ENCODE data around the gene SFXN5. TPM values are rescaled to one million over a fixed set of nuclear protein-coding genes. Genes with fewer than 3 reads are reported as not detected.

The SFXN5 gene
- total RNA-seq, 1 experiment from 2014 or later: 27.8 TPM

DNA sequence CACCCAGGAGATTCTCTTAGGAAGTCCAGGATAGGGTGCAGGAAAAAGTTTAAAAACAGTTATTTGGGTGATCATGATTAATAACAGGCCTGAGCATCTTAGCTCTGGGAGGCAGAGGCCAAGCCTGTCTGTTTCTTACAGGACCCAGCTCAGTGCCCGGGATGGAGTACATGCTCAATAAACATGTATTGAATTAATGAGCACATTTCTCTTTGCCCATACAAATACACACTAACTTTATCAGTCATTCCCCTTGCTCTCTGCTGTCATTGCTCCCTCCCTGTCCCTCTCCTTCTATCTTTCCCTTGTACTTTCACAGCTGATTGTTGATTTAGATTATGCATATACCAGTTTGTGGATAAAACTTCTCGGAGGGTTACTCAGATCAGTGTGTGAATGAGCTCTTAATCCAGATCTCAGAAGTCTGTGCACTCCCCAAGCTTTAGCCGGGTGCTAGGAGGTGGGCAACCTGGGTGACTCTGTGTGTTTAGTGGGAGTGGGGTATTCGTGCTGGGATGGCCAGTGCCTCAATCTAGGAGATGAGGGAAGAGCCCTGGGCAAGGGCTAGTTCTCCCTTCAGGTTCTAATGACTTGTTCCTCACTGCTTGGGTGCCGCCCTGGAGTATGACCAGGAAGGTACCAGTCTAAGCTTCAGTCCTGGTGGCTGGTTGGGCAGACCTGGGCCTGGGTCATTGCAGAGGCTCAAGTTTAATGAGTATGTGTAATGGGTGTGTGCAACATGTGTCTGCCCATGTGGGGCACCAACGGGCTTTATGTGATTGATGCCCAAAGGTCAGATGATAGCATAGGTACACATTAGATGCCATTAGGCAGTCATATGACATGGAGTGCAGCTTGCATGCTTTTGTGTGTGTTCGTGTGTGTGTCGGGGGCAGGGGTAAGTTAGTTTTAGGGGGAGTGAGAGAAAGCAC is 143.6 kb downstream of the SFXN5 start:
- no peak overlapping the region for H3K4me3 ChIP-seq (ENCODE audit: low read depth in 2 of 2, low read length in 2 of 2)
- POLR2A ChIA-PET: no interaction called here
- no peak for DNase-seq (ENCODE audit: low read depth, low spot score)
- ATAC-seq: no peak
- no peaks in the 10 kb centered on the region for H3K9me3 ChIP-seq (ENCODE audit: control insufficient read depth, insufficient read depth, low read depth, low read length)
- CTCF ChIA-PET: interaction anchor here (0.9 kb wide), 1 partner anchor 35 kb away, joined by 3 read pairs; no protein-coding TSS in a partner anchor
- in situ Hi-C loops (cut with HindIII; ENCODE audit: low pct_unique_long_range_greater_than_20kb, low sequenced_read_pairs): no loop called here
- peaks cover 29% of the 10 kb centered on the region for H3K27me3 ChIP-seq (ENCODE audit: control insufficient read depth, insufficient read depth, low read length)
- no peaks in the 10 kb centered on the region for H3K36me3 ChIP-seq (ENCODE audit: control insufficient read depth, insufficient read depth, low read length)
- no TSS peak for BruUV-seq (replicated peaks)
- intact Hi-C loops (cut with micrococcal nuclease; ENCODE audit: unreplicated experiment): no loop called here
- H3K4me1 ChIP-seq (ENCODE audit: control insufficient read depth, insufficient read depth, low read length): no peaks in the 10 kb centered on the region
- TF ChIP-seq REST (IDR thresholded peaks at IDR 0.05; ENCODE audit: insufficient read depth in 1 of 2, low read depth in 2 of 2, low read length in 1 of 2) (no peak), POLR2AphosphoS5 (IDR thresholded peaks at IDR 0.05; ENCODE audit: low read depth, low read length) (no peak), SIN3A (IDR thresholded peaks at IDR 0.05; ENCODE audit: borderline replicate concordance, insufficient read depth, low read depth, low read length) (no peak), TCF7L2 (IDR thresholded peaks at IDR 0.05; ENCODE audit: low read depth, low read length) (no peak), CTCF (IDR thresholded peaks at IDR 0.05) (no peak)
- no peak overlapping the region for H3K27ac ChIP-seq (ENCODE audit: low read length)

DNA sequence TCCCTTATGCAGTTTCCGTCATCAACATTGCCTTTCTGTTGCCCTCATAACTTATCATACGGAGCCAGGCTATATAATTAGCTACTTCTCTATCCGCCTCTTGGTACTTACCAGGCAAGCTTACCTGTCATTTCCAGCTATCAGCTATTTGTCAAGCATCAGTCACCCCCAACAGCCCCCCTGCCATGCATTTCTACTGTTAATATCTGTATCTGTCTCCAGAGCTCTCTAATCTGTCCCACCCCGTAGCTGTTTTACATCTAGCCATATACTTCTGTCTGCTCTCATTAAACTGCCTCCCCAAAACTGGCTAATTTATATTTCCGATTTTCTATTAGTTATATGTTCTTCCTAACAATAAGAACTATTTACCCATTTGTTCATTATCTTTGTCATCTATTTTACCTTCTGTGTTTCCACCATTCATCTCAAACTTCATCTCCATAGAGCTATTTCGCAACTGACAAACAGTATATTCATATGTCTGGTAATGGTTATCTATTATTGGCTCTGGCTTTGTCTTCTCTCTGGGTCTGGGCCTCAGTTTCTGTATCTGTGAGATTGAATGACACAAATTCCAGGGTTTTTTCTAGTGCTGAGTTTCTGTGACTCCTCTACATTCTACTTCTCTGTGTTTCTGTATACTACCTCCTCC is 144.6 kb downstream of the SFXN5 start:
- DNase-seq (ENCODE audit: low read depth, low spot score): no peak
- Histone ChIP-seq H3K9me3 (ENCODE audit: control insufficient read depth, insufficient read depth, low read depth, low read length) (no peaks in the 10 kb centered on the region), H3K4me3 (ENCODE audit: low read depth in 2 of 2, low read length in 2 of 2) (no peak overlapping the region), H3K27me3 (ENCODE audit: control insufficient read depth, insufficient read depth, low read length) (peaks cover 37% of the 10 kb centered on the region), H3K27ac (ENCODE audit: low read length) (no peak overlapping the region), H3K4me1 (ENCODE audit: control insufficient read depth, insufficient read depth, low read length) (no peaks in the 10 kb centered on the region), H3K36me3 (ENCODE audit: control insufficient read depth, insufficient read depth, low read length) (no peaks in the 10 kb centered on the region)
- intact Hi-C loops (cut with micrococcal nuclease; ENCODE audit: unreplicated experiment) (no loop called here), in situ Hi-C loops (cut with HindIII; ENCODE audit: low pct_unique_long_range_greater_than_20kb, low sequenced_read_pairs) (no loop called here)
- ATAC-seq: no peak
- ChIA-PET POLR2A (no interaction called here), CTCF (interaction anchor here (0.9 kb wide), 1 partner anchor 34 kb away, joined by 3 read pairs; no protein-coding TSS in a partner anchor)
- TF ChIP-seq REST (IDR thresholded peaks at IDR 0.05; ENCODE audit: insufficient read depth in 1 of 2, low read depth in 2 of 2, low read length in 1 of 2): no peak
- TF ChIP-seq POLR2AphosphoS5 (IDR thresholded peaks at IDR 0.05; ENCODE audit: low read depth, low read length): no peak
- no peak for TF ChIP-seq CTCF (IDR thresholded peaks at IDR 0.05)
- TF ChIP-seq TCF7L2 (IDR thresholded peaks at IDR 0.05; ENCODE audit: low read depth, low read length): no peak
- TF ChIP-seq SIN3A (IDR thresholded peaks at IDR 0.05; ENCODE audit: borderline replicate concordance, insufficient read depth, low read depth, low read length): no peak
- no TSS peak for BruUV-seq (replicated peaks)

Data from Panc1 (cell line).